Articular chondrocyte of knee joint (primary cell): ENCODE results near the gene ABCC1. TPM values are rescaled to one million over a fixed set of nuclear protein-coding genes. Genes with fewer than 3 reads are reported as not detected.

ENCODE experiments used
- total RNA-seq: library from RNA; depleted of rRNA; stranded (reverse); fragments of >200 nt; gene quantifications from 2 replicates; pipeline ENCODE4 v1.2.3, GENCODE V29; 2012

The ABCC1 gene
- 82.4 and 89.9 TPM in 2 replicates for total RNA-seq

DNA sequence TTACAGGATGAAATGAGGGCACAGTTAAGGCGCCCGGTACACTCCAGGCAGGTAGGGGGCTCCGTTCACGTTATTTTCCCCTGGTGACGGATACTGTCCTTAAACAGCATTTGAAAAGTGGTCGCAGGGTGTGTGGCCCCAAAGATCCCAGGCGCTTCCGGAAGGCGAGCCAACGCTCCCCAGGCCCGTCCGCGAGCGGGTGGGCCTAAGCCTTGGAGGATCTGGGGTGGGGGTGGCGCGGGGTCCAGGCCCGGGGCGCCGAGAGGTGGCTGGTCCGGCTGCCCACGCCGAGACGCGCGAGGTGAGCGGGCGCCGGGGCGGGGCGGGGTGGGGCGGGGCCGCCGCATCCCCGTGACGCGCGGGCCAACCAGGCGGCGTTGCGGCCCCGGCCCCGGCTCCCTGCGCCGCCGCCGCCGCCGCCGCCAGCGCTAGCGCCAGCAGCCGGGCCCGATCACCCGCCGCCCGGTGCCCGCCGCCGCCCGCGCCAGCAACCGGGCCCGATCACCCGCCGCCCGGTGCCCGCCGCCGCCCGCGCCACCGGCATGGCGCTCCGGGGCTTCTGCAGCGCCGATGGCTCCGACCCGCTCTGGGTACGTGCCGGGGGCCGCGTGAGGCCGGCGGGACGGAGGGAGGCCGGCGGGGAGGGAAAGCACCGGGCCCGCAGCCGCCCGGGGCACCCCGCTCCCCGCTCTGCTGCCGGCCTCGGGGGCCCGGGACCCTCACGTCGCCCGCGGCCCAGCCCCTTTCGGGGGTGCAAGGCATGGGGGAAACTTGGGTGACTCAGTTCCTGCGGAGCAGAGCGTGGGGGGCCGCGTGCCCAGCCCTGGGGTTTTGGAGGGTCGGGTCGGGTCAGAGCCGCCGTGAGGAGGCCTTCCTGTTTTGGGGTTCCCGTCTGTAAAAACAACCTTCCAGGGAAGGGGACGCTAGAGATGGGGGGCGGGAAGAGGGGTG, at the start of gene ABCC1:
Gene ABCC1, plus strand, starts transcription at position 407 of the 951 bp plus-strand sequence. Its CDS starts 136 bp downstream, at position 543.

Other genes with a start within 250 kb of the ABCC1 start
- 0.11 and 0.13 TPM in 2 replicates for gene MYH11, start 92.6 kb upstream of the ABCC1 start, total RNA-seq
- gene CEP20, start 61.0 kb upstream of the ABCC1 start, total RNA-seq: 54.4 and 54.6 TPM in 2 replicates